Transverse colon (tissue), 4 donors: Measurements from ENCODE around the gene RAB8B.

Source experiments
- CTCF ChIP-seq, 5 experiments: fragments of 200-600 bp in 3 of 5; fragments of 450-650 bp in 2 of 5; sonication (generic) in 3 of 5; IDR thresholded peaks; 1 replicate in 2 of 5; 2 replicates in 3 of 5; pipeline ENCODE4 v1.5.1; 2016 to 2017; ENCODE audit warnings: antibody characterized with exemption in 5 of 5, inconsistent platforms in 3 of 5, mild to moderate bottlenecking in 2 of 5, moderate library complexity in 1 of 5
- EP300 ChIP-seq: sonication (generic); formaldehyde crosslinking; IDR thresholded peaks from one replicate; pipeline ENCODE4 v1.6.1; 2017; ENCODE audit warnings: antibody characterized with exemption, low read depth
- POLR2A ChIP-seq: fragments of 450-650 bp; IDR thresholded peaks from one replicate; pipeline ENCODE4 v1.6.1; 2016; ENCODE audit warnings: antibody characterized with exemption, mild to moderate bottlenecking, moderate library complexity
- POLR2AphosphoS5 ChIP-seq, 3 donors: sonication (generic); formaldehyde crosslinking; IDR thresholded peaks; one replicate each; pipeline ENCODE4 v1.6.1; 2016; ENCODE audit warnings: antibody characterized with exemption in 3 of 3

GRCh38 chr15:63306492-63307073, 117.2 kb downstream of the RAB8B start:
- no peak for TF ChIP-seq CTCF (IDR thresholded peaks at IDR 0.05)
- no peak for TF ChIP-seq POLR2AphosphoS5 (IDR thresholded peaks at IDR 0.05)
- no peak for TF ChIP-seq POLR2A
- no peak for TF ChIP-seq EP300
